Urinary bladder (tissue), 4 donors: Measurements from ENCODE around the gene RARB. TPM values are rescaled to one million over a fixed set of nuclear protein-coding genes. Genes with fewer than 3 reads are reported as not detected.

ENCODE experiments used
- DNase-seq: peaks from one replicate; pipeline ENCODE4 v3.0.0-alpha.2; 2015; ENCODE audit errors: extremely low spot score
- H3K27ac ChIP-seq: one replicate; pipeline ENCODE4 v1.5.1; 2013; ENCODE audit warnings: low read depth, mild to moderate bottlenecking, moderate library complexity
- H3K36me3 ChIP-seq: one replicate; pipeline ENCODE4 v1.6.1; 2013; ENCODE audit warnings: mild to moderate bottlenecking, moderate library complexity; ENCODE audit not compliant: insufficient read depth
- H3K4me1 ChIP-seq: one replicate; pipeline ENCODE4 v1.6.1; 2013; ENCODE audit warnings: mild to moderate bottlenecking, moderate library complexity; ENCODE audit not compliant: insufficient read depth
- H3K4me3 ChIP-seq: one replicate; pipeline ENCODE4 v1.5.1; 2013; ENCODE audit warnings: low read depth, low read length
- WGBS: extraction: QIAGEN DNeasy Blood & Tissue Kit; methylation state at CpG from one replicate; pipeline ENCODE4 v1.1.7; 2013; 5-methylcytosine and 5-hydroxymethylcytosine counted together
- polyA plus RNA-seq: library from polyadenylated mRNA; stranded (reverse); fragments of 200-250 nt; gene quantifications from one replicate; pipeline ENCODE4 v1.2.3, GENCODE V29; 2013
- total RNA-seq: library from RNA; depleted of rRNA; stranded (reverse); fragments of >200 nt; gene quantifications from one replicate; pipeline ENCODE4 v1.2.3, GENCODE V29; 2014
- donor health status: healthy with polysubstance abuse.
- donor health status: healthy.

RARB gene
- total and polyA plus RNA-seq, 2 donors, result 12.3 to 70.7 TPM

DNA sequence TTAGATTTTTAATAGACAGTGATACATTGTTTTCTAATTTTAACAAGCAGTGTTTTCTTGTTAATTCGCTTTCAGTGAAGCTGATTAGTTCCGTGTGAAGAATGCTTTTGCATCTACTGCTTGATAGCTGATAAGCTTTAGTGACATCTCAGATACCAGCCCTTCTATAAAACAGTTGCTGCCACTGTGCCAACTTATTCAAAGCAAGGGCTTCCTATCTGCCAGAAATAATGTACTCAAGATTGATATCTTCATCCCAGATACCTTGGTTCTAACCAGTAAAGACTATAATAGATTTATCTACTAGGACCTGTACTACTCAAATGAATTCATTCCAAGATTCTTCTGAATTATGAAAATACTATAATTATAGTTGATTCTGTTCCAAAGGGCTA, 30.4 kb downstream of the RARB start:
- 47% methylated on average over 2 of the region's 2 CpGs for WGBS
- Histone ChIP-seq H3K4me3 (no peak overlapping the region), H3K27ac (no peak overlapping the region), H3K36me3 (no peaks in the 10 kb centered on the region), H3K4me1 (peaks cover 1% of the 10 kb centered on the region)
- DNase-seq, result no peak

DNA sequence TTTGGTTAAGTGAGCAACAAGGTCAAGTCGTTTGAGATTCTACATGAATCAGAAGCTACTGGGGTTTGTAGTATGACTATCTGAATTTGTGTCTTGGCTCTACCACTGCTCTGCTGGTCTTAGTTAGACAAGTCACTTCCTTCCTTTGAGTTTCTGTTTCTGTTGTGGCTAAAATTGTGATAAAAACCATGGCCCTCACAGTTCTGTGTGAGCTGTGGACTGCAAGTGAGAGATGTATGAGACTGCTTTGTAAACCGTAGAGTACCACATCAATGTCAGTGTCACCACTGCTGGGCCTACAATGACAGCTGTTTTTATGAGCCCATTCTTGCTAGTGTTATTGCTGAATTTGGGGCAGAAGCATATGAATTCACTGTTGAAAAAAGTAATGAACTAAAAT, 32.7 kb downstream of the RARB start:
- H3K4me3 ChIP-seq, result no peak overlapping the region
- no peak overlapping the region for H3K27ac ChIP-seq
- H3K4me1 ChIP-seq, result peaks cover 1% of the 10 kb centered on the region
- no peak for DNase-seq
- no peaks in the 10 kb centered on the region for H3K36me3 ChIP-seq
- WGBS, result 68% methylated on average over 2 of the region's 2 CpGs

DNA sequence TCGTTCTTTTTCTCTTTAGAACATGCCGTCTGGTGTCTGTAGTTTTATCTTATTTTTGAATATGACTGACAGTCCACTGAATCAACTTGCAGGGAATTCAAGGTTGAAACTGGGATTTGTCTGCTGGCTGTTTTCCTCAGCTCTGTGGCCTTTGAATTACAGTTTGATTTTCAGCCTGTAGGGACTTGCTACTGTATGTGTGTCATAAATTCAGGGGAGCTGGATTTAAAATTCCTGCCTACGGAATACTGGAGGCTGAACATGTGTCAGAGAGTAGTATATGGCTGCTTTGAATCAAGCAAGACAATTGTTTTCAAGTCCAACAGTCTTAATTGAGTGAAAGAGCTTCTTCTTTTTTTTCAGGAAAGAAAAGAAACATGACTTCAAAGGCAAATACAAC, 33.9 kb downstream of the RARB start:
- H3K27ac ChIP-seq, result no peak overlapping the region
- no peaks in the 10 kb centered on the region for H3K36me3 ChIP-seq
- H3K4me1 ChIP-seq, result no peaks in the 10 kb centered on the region
- H3K4me3 ChIP-seq, result no peak overlapping the region
- 67% methylated on average over 3 of the region's 3 CpGs for WGBS
- DNase-seq, result no peak

DNA sequence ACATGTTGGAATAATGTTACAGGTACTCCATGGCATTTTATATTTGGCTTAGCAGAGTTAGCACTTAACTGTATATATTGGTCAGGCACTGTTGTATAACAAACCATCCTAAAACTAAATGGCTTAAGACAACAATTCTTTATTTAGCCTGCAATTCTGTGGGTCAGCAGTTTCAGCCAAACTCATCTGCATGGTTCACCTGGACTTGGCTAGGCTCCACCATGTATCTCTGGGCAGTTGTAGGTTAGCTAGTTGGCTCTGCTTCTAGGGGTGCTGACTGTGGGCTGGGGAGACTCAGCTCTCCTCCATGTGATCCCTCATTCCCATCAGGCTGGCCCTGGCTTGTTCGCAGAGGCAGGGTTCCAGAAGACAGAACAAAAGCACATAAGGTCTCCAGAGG, 34.4 kb downstream of the RARB start:
- 91% methylated on average over 1 of the region's 1 CpG for WGBS
- no peaks in the 10 kb centered on the region for H3K4me1 ChIP-seq
- no peaks in the 10 kb centered on the region for H3K36me3 ChIP-seq
- no peak for DNase-seq
- H3K27ac ChIP-seq, result no peak overlapping the region
- no peak overlapping the region for H3K4me3 ChIP-seq

DNA sequence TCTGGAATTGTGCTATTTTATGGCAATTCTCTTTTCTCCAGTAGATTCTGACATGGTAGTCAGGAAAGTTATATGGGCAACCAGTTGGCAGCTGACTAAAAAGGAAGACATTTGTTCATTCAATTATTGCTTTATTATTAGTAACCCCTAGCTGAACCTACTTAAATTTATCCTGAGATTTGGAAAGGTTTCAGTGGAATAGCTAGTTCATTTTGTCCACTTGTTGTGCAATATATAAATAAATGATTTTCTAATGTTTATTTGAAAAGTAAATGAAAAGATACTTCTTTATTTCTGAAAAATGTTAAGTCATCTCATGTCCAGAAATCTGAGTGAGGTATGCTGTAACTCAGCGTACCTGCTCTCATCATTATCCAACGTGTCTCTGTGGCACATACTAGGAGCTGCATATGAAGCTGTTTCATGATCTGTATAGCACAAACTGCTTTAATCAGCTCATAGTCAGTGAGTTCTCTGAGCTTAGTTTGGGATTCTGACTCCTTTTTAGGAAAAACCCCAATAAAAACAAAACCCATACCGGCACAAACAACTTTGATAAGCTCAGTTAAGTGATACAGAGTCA, 35.9 kb downstream of the RARB start:
- no peak overlapping the region for H3K27ac ChIP-seq
- no peaks in the 10 kb centered on the region for H3K4me1 ChIP-seq
- H3K36me3 ChIP-seq, result no peaks in the 10 kb centered on the region
- no peak for DNase-seq
- 60% methylated on average over 3 of the region's 3 CpGs for WGBS
- no peak overlapping the region for H3K4me3 ChIP-seq

DNA sequence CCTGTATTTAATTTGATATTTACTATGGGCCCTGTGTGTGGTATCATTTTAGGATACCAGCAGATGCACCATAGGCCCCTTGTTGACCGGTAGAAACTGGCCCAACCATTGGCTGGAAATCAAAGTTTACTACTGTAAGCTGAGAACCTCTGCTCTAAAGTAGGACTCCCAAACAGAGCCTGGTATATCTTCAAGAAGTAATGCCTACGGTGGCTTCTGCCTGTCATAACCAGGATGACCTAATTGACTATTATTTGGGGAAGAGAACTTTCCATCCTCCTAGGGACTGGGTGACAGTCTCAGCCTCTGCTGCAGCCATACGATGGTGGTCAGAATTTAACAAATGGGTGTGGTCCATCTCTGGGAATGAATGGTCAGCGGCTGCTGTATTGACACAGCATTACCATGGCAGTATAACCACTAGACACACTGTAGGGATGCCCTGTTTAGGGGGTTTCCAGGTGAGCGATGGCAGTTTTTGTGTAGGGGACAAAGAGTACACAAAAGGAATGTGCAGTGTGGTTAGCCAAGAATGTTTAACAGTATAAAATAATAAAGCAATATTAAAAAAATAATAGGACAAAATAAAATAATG, 37.3 kb downstream of the RARB start:
- Histone ChIP-seq H3K27ac (no peak overlapping the region), H3K36me3 (no peaks in the 10 kb centered on the region), H3K4me3 (no peak overlapping the region), H3K4me1 (no peaks in the 10 kb centered on the region)
- WGBS, result 85% methylated on average over 5 of the region's 5 CpGs
- no peak for DNase-seq

DNA sequence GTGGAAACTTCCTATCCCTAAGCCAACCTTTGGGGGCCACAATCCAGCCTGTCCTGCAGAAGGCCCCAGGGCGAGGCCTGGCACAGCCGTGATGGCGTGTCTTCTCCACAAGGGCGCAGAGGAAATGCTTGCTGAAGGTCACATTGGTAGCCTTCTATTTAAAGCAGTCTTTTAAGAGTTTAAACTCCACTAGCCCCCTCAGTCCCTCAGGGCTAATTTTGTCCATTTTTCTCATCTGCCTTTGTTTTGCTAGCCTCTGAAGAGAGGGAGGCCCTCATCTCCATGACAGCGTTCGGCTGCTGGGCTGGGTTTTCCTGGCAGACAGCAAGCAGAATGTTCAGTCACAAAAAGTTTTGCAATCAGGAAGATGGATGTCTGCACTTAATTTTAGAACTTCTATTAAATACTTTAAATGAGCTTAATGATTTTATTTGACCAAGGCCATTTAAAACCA, 40.8 kb downstream of the RARB start:
- Histone ChIP-seq H3K27ac (peak overlapping the region; percentile 74), H3K4me1 (no peaks in the 10 kb centered on the region), H3K4me3 (no peak overlapping the region), H3K36me3 (no peaks in the 10 kb centered on the region)
- DNase-seq, result peak; percentile 54
- WGBS, result 38% methylated on average over 6 of the region's 6 CpGs

DNA sequence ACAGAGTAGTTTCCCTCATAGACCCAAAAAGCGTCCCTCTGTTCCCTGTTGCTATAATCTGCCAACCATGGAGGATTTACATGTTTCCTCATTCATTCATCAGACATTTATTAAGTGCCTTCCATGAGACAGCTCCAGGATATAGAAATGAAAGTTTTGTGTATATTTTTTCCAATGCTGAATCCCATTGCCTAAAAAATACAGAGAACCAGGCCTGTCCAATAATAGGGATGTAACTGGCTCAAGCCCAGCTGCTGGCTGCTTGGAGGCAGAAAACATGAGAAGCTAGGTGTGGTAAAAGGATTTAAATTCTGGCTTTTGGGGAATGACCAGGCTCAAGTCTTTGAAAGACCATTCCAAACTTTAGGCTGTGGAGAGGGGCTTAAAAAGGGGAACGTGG, 41.5 kb downstream of the RARB start:
- no peak for DNase-seq
- no peak overlapping the region for H3K27ac ChIP-seq

DNA sequence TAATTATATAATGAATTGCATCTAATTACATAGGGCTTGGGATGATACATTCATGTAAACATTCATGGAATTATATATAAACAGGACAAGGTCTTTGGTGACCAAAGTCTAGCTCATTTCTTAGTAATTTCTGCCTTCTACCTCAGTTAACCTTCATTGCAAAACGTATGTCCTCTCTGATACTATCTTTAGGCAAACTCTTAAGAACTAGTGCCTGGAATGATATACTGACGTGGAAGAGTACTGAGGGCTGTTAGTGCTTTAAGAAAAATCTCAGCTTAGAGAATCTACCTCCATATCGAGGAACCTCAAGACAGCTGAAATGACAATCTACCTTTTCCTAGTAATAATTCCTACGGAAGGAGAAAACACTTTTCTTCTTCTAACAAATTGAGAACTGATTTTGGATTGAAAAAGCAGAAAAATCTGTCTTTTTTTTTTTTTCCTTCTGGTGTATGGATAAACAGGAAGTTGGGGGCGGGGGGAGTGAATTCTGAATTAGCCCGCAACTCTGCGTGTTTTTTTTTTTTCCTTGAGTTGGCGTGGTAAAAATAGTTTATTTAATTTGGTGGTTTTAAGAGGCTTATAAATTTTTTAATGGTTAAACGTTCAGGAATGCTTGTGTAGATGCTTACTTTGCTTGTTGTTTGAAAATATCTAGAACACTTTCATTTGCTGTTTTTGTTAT, 43.2 kb downstream of the RARB start:
- WGBS, result 18% methylated on average over 9 of the region's 9 CpGs
- H3K27ac ChIP-seq, result no peak overlapping the region

More for the DNA sequence above, 41.5 kb downstream of the RARB start:
- no peaks in the 10 kb centered on the region for H3K36me3 ChIP-seq
- WGBS, result 26% methylated on average over 2 of the region's 2 CpGs
- H3K4me3 ChIP-seq, result no peak overlapping the region
- H3K4me1 ChIP-seq, result no peaks in the 10 kb centered on the region

DNA sequence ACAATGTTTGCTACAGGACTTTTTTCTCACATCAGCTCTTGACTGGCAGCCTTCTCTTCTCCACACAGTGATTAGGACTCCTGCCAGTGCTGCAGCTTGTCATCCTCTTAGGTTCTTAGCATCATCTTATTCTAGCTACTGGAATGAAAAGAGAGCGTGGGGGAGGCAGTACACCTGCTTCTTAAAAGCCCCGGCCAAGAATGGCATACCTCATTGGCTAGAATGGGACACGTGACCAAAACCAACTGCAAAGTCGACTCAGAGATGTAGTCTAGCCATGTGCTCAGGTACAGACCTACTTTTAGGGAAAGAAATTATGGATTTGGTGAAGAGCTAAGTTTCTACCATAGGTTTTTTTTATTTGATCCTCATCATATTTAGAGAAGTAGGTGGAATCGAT, 44.1 kb downstream of the RARB start:
- no peak for DNase-seq
- 94% methylated on average over 5 of the region's 5 CpGs for WGBS
- Histone ChIP-seq H3K27ac (no peak overlapping the region), H3K36me3 (no peaks in the 10 kb centered on the region), H3K4me1 (no peaks in the 10 kb centered on the region), H3K4me3 (no peak overlapping the region)

More for the DNA sequence above, 43.2 kb downstream of the RARB start:
- no peak overlapping the region for H3K4me3 ChIP-seq
- no peaks in the 10 kb centered on the region for H3K36me3 ChIP-seq
- no peaks in the 10 kb centered on the region for H3K4me1 ChIP-seq
- no peak for DNase-seq

DNA sequence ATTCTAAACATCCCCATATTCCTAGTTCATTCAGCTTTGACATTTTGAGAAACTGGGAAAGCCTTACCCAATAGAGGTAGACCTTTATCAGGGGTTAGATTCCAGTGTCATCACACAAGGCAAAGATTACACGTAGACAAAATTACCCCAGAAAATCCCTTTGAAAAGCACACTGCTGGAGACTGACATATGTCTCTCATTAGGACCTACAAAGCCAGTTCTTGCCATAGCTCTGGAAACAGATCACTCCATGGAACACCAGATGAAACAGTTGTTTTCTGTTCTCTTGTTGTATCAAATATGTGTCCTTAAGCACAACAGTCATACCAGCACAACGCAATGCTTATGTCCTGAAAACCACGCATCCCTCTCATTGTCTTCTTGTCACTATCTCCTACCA, 44.7 kb downstream of the RARB start:
- no peaks in the 10 kb centered on the region for H3K4me1 ChIP-seq
- no peak for DNase-seq

DNA sequence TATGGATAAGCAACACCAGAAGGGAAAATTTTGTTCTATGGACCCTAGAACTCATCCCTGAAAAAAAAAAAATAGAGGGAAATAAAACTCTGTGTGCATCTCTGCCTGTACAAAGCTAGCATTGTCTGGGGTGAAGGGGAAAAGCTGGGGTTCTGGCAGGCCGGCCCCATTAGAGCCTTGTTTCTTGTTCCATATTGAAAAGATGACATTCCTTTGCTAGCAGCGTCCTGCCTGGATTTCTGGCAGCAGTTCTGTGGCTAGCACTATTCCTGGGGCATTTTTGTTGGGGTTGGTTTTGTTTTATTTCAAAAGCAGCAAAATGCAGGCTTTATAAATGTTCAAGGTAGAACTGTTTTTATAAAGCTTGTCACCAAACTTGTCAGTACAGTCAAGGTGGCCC, 45.2 kb downstream of the RARB start:
- Histone ChIP-seq H3K4me3 (no peak overlapping the region), H3K36me3 (no peaks in the 10 kb centered on the region), H3K4me1 (no peaks in the 10 kb centered on the region), H3K27ac (no peak overlapping the region)
- WGBS, result 51% methylated on average over 2 of the region's 2 CpGs
- DNase-seq, result no peak

More for the DNA sequence above, 44.7 kb downstream of the RARB start:
- H3K36me3 ChIP-seq, result no peaks in the 10 kb centered on the region
- no peak overlapping the region for H3K4me3 ChIP-seq
- H3K27ac ChIP-seq, result no peak overlapping the region
- WGBS, result 81% methylated on average over 3 of the region's 3 CpGs

DNA sequence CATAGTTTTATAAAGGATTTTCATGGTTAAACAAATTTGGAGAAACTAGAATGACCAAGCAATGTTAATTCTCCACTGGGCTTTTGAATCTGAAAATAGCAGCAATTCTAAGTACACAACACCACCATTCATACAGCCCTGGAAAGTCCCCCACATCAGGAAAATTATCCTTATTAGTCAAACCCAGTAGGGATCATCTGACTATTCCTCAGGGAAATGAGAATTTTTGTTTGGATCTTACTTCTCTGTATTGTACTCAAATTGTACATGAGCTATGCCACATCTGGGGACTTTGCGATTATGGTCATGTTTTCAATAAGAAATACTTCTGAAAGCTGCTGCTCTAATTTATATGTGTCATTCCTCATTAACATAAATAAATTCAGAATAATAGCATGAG, 46.0 kb downstream of the RARB start:
- H3K4me3 ChIP-seq, result no peak overlapping the region
- H3K27ac ChIP-seq, result no peak overlapping the region
- WGBS, result 92% methylated on average over 1 of the region's 1 CpG
- no peaks in the 10 kb centered on the region for H3K4me1 ChIP-seq
- no peaks in the 10 kb centered on the region for H3K36me3 ChIP-seq
- DNase-seq, result no peak

DNA sequence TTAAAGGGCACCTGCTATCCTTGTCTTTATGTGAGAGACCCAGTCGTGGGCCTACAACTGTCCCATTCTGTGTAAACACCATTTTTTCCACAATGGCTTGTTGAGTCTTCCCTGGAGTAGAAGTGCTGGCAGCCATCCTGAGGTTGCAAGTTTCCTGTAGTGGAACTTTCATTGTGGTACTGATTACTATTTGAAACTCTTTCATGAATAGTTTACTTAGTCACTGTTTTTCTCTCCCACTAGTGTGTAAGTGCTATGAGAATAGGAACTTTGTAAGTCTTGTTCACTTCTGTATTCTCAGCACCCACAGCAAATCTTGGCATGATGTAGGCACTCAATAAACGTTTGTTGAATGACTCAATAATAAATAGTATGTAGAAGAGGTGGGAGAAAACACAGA, 48.6 kb downstream of the RARB start:
- no peak for DNase-seq
- no peaks in the 10 kb centered on the region for H3K4me1 ChIP-seq
- 32% methylated on average over 2 of the region's 2 CpGs for WGBS
- H3K27ac ChIP-seq, result no peak overlapping the region
- H3K4me3 ChIP-seq, result no peak overlapping the region
- no peaks in the 10 kb centered on the region for H3K36me3 ChIP-seq
